HepG2 (cell line): Measurements from ENCODE around the gene PPP1CA. TPM values are rescaled to one million over a fixed set of nuclear protein-coding genes. Genes with fewer than 3 reads are reported as not detected.

Experiments used
- FOXA3 ChIP-seq: IDR thresholded peaks from 2 replicates; pipeline ENCODE4 v1.6.1; 2016; ENCODE audit warnings: missing genetic modification reagents, missing compliant biosample characterization
- NFKB2 ChIP-seq: sonication (generic); formaldehyde crosslinking; IDR thresholded peaks from 2 replicates; pipeline ENCODE4 v1.4.0; 2020; ENCODE audit warnings: missing genetic modification reagents, borderline replicate concordance
- NR3C1 ChIP-seq: sonication (generic); formaldehyde crosslinking; IDR thresholded peaks from 2 replicates; pipeline ENCODE4 v1.4.0; 2020; ENCODE audit warnings: missing genetic modification reagents
- RAD51 ChIP-seq: fragments of 450-650 bp; IDR thresholded peaks from 2 replicates; pipeline ENCODE4 v1.6.1; 2016; ENCODE audit warnings: borderline replicate concordance
- RARA ChIP-seq: IDR thresholded peaks from 2 replicates; pipeline ENCODE4 v1.6.1; 2016; ENCODE audit warnings: missing genetic modification reagents, missing compliant biosample characterization
- SOX13 ChIP-seq, 3 experiments: fragments of 450-650 bp in 1 of 3; sonication (generic) in 1 of 3; formaldehyde crosslinking in 1 of 3; IDR thresholded peaks in 2 of 3; conservative IDR thresholded peaks in 1 of 3; 2 replicates each; pipeline versions ENCODE4 v1.5.0 to v1.6.1; 2016 to 2020; ENCODE audit warnings: antibody characterized with exemption in 1 of 3, mild to moderate bottlenecking in 1 of 3, missing compliant biosample characterization in 1 of 3, missing genetic modification reagents in 1 of 3, moderate library complexity in 1 of 3
- SP4 ChIP-seq: sonication (generic); formaldehyde crosslinking; IDR thresholded peaks from 2 replicates; pipeline ENCODE4 v1.8.1; 2023; ENCODE audit warnings: mild to moderate bottlenecking, missing genetic modification reagents
- SRY ChIP-seq: sonication (generic); formaldehyde crosslinking; IDR thresholded peaks from 2 replicates; pipeline ENCODE4 v1.8.0; 2022; ENCODE audit warnings: mild to moderate bottlenecking, missing genetic modification reagents
- THAP8 ChIP-seq: sonication (generic); formaldehyde crosslinking; IDR thresholded peaks from 2 replicates; pipeline ENCODE4 v1.5.1; 2020; ENCODE audit warnings: missing genetic modification reagents, mild to moderate bottlenecking, borderline replicate concordance
- ZBED4 ChIP-seq: sonication (generic); formaldehyde crosslinking; IDR thresholded peaks from 2 replicates; pipeline ENCODE4 v1.4.0; 2020; ENCODE audit warnings: missing genetic modification reagents, borderline replicate concordance
- ZBTB21 ChIP-seq: sonication (generic); formaldehyde crosslinking; IDR thresholded peaks from 2 replicates; pipeline ENCODE4 v1.4.0; 2020; ENCODE audit warnings: missing genetic modification reagents
- ZFP36L2 ChIP-seq: sonication (generic); formaldehyde crosslinking; IDR thresholded peaks from 2 replicates; pipeline ENCODE4 v1.4.0; 2020; ENCODE audit warnings: missing genetic modification reagents
- ZKSCAN1 ChIP-seq: fragments of 150-350 bp; IDR thresholded peaks from 2 replicates; pipeline ENCODE4 v1.6.1; 2014; ENCODE audit warnings: low read length
- ZNF263 ChIP-seq: sonication (generic); formaldehyde crosslinking; IDR thresholded peaks from 2 replicates; pipeline ENCODE4 v1.4.0; 2020; ENCODE audit warnings: missing genetic modification reagents
- ZNF329 ChIP-seq: sonication (generic); formaldehyde crosslinking; IDR thresholded peaks from 2 replicates; pipeline ENCODE4 v1.9.0; 2021; ENCODE audit warnings: low read depth, mild to moderate bottlenecking, missing genetic modification reagents
- ZNF337 ChIP-seq: sonication (generic); formaldehyde crosslinking; IDR thresholded peaks from 2 replicates; pipeline ENCODE4 v1.5.1; 2020; ENCODE audit warnings: missing genetic modification reagents, low read depth, mild to moderate bottlenecking, borderline replicate concordance
- ZNF704 ChIP-seq: sonication (generic); formaldehyde crosslinking; IDR thresholded peaks from 2 replicates; pipeline ENCODE4 v1.8.1; 2023; ENCODE audit warnings: mild to moderate bottlenecking, inconsistent platforms, moderate library complexity, missing genetic modification reagents, borderline replicate concordance
- polyA plus RNA-seq, 8 experiments: library from polyadenylated mRNA; depleted of rRNA in 3 of 8; stranded (reverse) in 7 of 8; unstranded in 1 of 8; fragments of >200 nt; fragmentation: Illumina TruSeq in 4 of 8; extraction: Trizol in 4 of 8; gene quantifications; 2 replicates each; pipeline versions ENCODE4 v1.2.1 to v1.2.3, GENCODE V29; 2011 to 2016; ENCODE audit warnings: low read depth in 4 of 8, missing spikeins in 1 of 8, mixed read lengths in 1 of 8; ENCODE audit not compliant: insufficient read depth in 1 of 8
- total RNA-seq, 5 experiments: library from RNA; depleted of rRNA; stranded (reverse); fragments of >200 nt; fragmentation: Illumina TruSeq; extraction: Trizol; gene quantifications; 2 replicates each; pipeline ENCODE4 v1.2.3, GENCODE V29; 2016; ENCODE audit warnings: low read depth in 1 of 5
- TF ChIP-seq, protein P1 (sequence below): IDR thresholded peaks from 2 replicates; pipeline ENCODE4 v1.6.1; 2016
- TF ChIP-seq, protein P2 (sequence below): sonication (generic); formaldehyde crosslinking; IDR thresholded peaks from 2 replicates; pipeline ENCODE4 v1.4.0; 2020; ENCODE audit warnings: missing genetic modification reagents

PPP1CA gene
- total and polyA plus RNA-seq, 2 of the 13 experiments (the other 11 are each of a cell fraction or from before 2014, with no cell fraction given): 149 to 170 TPM

DNA sequence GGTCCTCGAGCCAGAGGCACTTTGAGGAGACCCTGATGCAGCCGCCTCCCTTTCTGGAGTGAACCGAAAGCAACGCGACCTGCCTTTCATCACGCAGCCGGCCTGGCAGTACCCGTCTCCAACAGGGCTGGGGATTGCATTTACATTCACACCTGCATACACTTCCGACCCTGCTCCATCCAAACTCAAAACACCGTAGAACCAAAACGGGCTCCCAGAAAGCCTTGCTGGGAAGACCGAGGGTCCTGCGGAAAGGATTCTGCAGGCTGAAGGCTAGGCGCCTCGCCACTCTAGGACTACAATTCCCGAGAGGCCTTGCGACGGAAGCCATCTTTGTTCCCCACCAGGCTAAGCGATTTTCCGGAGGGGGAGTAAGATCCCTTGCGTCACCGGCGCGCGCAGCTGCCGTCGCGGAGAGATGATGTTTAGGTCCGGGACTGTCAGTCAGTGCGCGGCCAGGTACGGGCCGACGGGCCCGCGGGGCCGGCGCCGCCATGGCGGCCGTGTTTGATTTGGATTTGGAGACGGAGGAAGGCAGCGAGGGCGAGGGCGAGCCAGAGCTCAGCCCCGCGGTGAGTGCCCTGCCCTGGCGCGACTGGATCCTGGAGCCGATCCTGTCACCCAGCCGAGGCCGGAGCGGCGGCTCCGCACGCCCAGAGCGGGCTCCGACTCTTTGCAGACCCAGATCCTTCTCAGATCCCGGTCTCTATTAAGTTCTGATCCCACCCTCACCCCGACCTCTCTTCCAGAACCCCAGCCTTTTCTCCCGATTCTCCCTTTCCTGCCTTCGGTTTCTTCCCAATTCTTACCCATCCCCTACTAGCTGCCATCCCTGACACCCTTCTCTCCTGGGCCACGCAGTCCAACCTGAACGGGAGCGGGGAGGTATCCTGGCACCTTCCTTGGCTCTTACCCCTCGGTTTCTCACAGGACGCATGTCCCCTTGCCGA, 26.7 kb upstream of the PPP1CA start, which contains the start of gene RPS6KB2 (continued):
- TF ChIP-seq ZFP36L2 (CRISPR knock-in tag): 0 out of 2 replicates have a peak, but pooled peaks have one; percentile 37
- peak; percentile 54; the same call in 1 of the 2 replicates for TF ChIP-seq ZBTB21 (CRISPR knock-in tag)
- peak; percentile 74; the same call in 1 of the 2 replicates for TF ChIP-seq NFKB2 (CRISPR knock-in tag)
- no peak; the same call in 1 of the 2 replicates for TF ChIP-seq ZNF263
- no peak for TF ChIP-seq NR3C1 (CRISPR knock-in tag)
- peak; percentile 89 for TF ChIP-seq SP4 (CRISPR knock-in tag)
- no peak for TF ChIP-seq ZKSCAN1
- peak; percentile 33; the same call in 1 of the 2 replicates for TF ChIP-seq RARA (CRISPR knock-in tag)
- peak; percentile 83; the same call in 1 of the 2 replicates for TF ChIP-seq ZBED4
- TF ChIP-seq ZNF337 (CRISPR knock-in tag): no peak
- TF ChIP-seq SRY (CRISPR knock-in tag): 0 out of 2 replicates have a peak, but pooled peaks have one; percentile 64
- no peak for TF ChIP-seq SOX13 (IDR thresholded peaks at IDR 0.05)
- peak in 1 of 2 experiments; percentile 48; a peak in 2 of 4 replicates for TF ChIP-seq SOX13 (CRISPR knock-in tag; conservative IDR thresholded peaks at IDR 0.05 in 1 of 2, IDR thresholded peaks at IDR 0.05 in 1 of 2)
- TF ChIP-seq ZNF704: peak; percentile 90
- TF ChIP-seq, protein P1, sequence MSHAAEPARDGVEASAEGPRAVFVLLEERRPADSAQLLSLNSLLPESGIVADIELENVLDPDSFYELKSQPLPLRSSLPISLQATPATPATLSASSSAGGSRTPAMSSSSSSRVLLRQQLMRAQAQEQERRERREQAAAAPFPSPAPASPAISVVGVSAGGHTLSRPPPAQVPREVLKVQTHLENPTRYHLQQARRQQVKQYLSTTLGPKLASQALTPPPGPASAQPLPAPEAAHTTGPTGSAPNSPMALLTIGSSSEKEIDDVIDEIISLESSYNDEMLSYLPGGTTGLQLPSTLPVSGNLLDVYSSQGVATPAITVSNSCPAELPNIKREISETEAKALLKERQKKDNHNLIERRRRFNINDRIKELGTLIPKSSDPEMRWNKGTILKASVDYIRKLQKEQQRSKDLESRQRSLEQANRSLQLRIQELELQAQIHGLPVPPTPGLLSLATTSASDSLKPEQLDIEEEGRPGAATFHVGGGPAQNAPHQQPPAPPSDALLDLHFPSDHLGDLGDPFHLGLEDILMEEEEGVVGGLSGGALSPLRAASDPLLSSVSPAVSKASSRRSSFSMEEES (CRISPR knock-in tag): no peak
- no peak for TF ChIP-seq THAP8 (CRISPR knock-in tag)
- no peak for TF ChIP-seq RAD51
- peak; percentile 60; the same call in 1 of the 2 replicates for TF ChIP-seq FOXA3 (CRISPR knock-in tag)
- TF ChIP-seq, protein P2, sequence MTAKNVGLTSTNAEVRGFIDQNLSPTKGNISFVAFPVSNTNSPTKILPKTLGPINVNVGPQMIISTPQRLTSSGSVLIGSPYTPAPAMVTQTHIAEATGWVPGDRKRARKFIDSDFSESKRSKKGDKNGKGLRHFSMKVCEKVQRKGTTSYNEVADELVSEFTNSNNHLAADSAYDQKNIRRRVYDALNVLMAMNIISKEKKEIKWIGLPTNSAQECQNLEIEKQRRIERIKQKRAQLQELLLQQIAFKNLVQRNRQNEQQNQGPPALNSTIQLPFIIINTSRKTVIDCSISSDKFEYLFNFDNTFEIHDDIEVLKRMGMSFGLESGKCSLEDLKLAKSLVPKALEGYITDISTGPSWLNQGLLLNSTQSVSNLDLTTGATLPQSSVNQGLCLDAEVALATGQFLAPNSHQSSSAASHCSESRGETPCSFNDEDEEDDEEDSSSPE: peak; percentile 81
- peak; percentile 5; the same call in 1 of the 2 replicates for TF ChIP-seq ZNF329
